Measurements from ENCODE around the gene DBN1.

Gene DBN1

DNA sequence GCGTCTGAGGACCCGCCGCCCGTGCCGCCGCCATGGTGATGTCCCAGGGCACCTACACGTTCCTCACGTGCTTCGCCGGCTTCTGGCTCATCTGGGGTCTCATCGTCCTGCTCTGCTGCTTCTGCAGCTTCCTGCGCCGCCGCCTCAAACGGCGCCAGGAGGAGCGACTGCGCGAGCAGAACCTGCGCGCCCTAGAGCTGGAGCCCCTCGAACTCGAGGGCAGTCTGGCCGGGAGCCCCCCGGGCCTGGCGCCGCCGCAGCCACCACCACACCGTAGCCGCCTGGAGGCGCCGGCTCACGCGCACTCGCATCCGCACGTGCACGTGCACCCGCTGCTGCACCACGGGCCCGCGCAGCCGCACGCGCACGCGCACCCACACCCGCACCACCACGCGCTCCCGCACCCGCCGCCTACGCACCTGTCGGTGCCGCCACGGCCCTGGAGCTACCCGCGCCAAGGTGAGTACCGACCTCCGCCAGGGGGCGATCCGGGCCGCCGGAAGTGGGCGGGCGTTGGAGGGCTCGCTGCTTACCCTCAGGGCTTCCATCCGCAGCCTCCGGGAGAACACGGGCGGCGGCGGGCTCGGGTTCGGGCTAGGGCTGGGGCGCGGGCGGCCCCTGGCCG lies 18.3 kb downstream of the DBN1 start:
- peak; percentile 88 for DNase-seq

DNA sequence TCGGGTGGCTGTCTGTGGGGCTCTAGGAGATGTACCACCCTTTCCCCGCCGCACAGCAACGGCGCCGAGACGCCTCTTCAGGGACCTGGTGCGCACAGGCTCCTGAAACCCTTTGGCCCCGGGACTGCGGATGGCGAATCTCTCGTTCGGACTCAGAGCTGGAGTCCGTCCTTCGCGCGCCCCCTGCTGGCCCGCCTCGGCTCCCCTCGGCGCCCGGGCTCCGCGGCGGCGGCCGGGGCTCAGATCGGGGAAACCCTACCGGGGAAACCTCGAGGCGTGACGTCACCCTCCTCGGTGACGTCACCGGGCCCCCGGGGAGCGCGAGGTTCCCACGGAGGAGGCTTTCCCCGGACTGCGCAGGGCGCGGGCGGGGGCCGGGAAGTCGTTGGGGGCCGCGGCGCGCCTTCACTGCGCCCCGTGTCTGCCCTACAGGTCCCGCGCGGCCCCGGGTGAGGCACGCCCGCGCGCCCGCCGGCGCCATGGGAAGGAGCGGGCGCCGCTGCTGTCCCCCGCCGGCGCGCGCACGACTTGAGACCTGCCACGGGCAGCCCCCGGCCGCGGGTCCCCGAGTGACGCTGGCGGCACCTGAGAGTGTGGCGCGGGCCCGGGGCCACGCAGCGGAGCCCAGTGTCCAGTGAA lies 18.9 kb downstream of the DBN1 start:
- peak; percentile 75 for DNase-seq

DNA sequence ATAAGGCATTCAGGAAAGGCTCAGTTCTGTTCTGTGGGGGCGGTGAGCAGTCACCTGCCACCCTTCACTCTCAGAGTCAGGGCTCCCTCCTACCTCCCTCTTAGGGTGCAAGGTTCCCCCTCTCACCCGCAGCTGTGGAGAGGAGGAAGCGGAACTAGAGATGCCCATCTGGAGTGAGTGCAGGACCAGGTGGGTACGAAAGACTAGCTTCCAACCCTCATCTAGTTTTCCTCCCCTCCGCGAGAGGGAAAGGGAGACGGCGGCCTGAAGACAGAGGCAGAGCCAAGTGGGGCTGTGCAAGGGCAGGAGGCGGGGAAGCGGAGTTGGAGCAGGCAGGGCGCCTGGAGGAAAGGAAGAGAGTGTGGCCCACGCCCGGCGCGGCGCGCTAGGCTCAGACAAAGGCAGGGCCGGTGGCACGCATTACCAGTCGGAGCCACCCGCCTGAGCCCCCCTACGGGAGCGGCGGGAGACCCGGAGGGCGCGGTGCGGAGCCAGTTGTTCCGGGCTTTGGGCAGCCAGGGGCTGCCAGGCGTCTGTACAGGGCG lies 19.5 kb downstream of the DBN1 start:
- DNase-seq, result no peak

DNA sequence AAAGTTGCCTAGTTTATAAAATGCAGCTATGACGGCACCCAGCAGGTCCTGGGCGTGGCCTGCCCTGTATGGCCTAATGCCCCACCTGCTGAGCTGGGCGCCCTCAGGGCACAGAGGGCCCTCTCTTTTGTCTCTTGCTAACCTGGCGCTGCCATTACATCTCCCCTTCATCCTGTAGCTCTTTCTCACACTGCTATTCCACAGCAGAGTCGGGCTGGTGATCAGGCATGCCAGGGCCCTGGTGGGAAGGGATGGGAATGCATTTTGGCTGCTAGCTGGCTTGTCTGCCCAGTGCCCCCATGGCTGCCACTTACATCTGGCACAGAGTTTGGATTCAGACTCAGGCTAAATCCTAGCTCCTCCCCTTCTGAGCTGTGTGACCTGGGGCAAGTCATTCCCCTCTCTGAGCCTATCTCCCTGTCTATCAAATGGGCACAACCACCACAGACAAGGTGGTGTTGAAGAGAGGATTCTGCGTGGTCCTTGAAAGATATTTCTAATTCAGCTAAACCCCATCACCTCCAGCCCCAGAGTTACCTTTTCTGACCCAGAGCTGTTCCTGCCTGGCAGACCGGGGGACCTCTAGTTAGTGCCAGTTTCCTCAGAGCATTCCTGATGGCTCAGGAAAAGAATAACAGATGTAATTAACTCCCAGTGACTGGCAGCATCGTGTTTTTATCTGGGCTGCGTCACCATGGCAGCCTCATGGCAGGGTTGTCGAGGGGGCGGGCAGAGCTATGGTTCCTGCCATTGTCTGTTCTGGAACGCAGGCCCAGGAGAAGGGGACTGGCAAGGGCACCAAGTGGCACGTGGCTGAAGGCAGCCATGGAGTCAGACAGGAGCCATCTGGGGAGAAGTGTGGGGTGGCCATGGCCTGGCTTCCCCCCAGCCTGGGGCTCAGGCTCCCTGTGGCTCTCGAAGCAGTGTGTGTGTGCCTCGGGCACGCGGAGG lies 20.5 kb downstream of the DBN1 start:
- DNase-seq, result no peak

DNA sequence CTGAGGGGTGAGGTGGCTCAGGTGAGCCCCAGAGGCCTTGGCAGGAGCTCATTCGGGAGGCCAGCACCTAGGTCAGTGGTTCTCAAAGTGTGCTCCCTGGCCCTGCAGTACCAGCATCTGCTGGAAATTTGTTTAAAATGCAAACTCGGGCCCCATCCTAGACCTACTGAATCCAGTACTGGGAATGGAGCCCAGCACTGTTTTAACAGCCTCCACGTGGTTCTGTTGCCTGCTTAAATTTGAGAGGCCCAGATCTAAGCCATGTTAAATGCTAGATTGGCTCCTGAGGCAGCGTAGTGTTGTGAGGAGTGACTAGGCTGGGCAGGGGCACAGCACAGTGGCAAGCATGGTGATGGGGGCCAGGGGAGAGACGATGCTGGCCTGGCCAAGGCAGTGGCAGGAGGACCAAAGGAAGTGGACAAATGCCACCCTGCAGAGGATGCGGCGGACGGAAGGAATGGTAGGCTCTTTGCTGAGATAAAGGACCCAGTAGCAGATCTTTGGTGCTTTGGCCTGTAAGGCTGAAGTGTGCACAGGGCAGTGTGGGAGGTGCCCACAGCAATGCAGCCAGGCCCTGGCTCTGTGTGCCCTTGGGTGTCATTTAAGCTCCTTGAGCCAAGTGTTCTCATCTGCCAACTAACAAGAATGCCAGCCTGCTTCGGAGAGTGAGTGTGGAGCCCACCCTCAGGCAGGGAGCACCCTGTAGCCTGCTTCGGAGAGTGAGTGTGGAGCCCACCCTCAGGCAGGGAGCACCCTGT lies 22.6 kb downstream of the DBN1 start:
- DNase-seq, result no peak

DNA sequence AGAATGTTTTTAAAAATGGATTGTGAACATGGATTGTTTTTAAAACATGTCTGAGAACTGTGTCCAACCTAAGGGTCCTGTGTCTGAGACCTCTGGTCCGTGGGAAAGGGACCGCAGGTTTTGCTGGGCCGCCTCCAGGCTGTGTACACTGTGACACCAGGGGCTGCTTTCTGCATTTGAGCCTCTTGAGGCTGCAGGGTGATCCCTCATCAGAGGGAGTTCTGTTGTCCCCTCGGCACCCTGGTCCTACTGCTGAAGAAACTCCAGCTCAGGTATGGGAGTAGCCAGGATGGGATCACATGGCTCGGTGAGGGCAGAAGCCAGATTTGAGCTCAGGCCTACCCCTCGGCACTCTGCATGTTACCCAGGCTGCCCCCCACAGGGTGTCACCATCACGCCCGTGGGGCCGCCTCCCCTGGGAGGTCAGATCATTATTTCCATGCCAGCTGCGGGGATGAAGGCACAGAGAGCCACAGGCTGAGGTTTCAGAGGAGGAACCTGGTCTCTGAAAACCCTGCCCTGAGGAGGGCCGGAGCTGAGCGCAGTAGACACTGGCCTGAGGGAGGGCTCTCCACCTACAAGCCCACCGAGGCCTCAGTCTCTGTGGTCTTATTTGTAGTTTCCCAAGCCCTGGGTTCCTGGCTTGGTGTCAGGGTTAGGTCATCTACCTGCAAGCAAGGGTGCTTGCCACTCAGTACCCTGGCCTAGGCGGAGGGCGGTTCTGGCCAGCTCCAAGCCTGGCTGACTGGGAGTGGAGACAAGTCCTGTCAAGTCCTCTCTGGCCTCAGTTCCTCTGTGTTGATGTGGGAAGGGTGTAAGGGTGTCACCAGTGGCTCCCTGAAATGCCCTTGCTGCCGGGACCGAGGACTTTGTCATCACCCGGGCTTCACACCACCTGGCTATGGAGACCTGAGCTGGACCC lies 24.0 kb downstream of the DBN1 start:
- DNase-seq, result no peak

DNA sequence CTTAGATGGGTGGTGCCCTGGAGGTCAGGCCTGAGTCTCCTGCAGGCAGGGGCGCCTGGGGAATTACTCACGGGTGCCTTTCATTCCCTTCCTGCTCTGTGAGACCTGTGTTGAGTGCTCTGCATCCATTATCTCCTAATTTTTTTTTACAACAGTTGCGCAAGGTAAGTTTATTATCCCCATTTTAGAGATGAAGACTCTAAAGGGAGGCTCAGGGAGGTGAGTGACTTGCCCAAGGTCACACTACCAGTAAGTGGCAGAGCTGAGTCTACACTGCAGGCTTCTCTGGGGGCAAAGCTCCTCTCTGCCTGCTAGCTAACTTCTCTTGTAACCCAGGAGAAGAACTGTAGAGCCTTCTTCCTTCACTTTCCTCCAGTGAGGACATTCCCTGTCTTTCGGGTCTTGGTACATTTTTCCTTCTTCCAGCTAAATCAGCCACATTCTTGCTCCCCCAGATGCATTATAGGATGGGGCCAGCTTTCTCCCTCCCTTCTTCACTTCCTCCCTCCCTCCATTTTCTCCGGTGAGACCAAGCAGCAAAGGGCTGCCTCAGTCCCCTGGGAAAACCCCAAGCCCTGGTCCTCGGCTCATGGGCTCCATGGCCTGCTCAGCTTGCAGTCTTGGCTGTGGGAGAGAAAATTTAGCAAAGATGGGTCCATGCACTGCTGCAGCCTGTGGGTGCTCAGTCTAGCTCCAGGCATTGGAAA lies 25.0 kb downstream of the DBN1 start:
- DNase-seq, result no peak

DNA sequence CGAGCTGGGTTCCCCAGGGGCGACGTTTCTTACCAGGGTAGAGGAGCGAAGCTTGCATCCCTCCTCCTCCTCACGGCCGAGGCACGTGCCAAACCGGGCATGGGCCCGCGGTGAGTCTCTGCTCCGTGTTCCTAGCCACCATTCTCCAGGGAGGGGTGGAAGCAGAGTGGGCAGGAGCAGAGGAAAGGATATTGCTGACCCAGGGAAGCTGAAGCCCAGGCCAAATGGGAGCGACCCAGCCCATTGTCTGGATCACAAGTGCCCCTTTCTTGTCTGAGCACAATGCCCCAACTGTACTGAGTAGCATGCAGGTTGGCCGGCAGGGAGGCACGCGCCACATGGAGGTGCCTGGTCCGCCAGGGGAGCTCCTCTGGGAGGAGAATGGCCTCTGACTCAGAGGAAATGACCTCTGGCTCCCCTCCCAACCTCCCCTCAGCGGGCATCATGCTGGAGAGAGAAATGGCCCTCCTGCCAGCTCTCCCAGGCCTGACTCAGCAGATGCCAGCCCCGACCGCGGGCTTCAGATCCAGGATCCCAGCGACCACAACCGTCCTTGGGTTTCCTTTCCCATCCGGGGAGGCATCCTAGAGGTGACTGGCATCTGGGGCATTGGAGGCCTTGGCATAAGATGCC lies 25.7 kb downstream of the DBN1 start:
- DNase-seq, result peak; percentile 39

DNA sequence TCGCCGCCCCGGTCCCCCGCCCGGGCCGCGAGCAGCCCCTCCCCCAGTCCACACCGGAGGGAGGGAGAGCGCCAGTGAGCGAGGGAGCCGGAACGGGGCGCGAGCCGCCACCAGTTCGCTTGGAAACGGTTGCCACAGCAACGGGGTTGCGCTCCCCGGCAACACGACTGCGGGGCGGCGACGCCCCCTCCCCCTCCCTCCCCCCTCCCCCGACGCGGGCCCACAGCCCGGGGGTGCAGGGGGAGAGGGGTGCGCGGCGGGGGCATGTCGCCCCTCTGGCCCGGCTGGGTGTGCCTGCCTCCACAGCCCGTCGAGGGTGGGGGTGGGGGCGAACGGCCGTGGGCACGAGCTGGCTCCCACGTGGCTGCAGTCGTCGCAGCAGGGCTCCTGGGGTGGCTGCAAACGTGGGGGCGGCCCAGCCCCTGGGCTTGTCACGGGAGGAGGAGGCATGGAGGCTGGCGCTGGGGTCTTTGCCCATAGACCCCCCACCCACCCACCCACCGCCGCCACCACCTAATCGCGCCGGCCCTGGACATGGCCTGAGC lies 26.3 kb downstream of the DBN1 start:
- DNase-seq, result peak; percentile 52

DNA sequence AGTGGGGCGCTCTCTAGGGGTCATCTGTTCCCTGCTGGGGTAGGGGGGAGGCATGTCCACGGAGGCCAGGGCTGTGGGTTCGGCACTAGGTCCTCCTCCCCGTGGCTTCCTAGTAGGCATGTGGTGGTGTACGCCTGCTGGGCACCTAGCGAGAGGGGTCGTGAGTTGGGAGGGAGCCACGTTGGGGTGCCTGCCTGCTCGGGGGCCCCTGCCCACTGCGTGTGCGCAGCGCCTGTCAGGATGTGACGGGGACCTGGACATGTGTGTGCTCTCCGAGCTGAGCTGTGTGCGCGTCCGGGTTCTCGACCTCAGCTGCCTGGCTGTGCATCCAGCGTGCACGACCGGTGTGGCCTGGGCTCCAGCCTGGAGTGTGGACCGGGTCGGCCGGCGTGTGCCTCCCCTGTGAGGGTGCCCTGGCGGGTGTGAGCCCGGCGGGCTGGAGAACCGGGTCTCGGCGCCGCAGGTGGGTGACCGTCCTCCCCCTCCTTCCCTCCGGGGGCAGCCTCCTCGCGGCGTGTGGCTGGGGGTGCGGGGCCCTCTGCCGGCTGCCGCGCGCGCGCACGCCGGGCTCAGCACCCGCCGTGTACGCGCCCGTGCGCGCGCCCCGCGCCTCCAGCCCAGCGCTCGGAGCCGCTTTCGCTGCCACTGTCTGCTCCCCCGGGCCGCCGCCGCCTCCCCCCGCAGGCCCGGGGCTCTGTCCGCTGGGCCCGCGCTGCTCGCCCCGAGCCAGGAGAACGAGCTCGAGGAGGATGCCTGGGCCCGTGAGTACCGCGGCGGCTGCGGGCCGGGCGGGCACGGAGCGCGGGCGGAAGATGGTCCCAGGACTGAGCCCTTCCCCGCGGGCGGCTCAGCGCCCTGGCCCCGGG lies 27.0 kb downstream of the DBN1 start, which contains the start of gene PRR7:
TSS of gene PRR7 (plus strand) at position 615 of the 866 bp plus-strand sequence. CDS start 8,254 bp downstream, outside the sequence.
- DNase-seq, result peak; percentile 34

DNA sequence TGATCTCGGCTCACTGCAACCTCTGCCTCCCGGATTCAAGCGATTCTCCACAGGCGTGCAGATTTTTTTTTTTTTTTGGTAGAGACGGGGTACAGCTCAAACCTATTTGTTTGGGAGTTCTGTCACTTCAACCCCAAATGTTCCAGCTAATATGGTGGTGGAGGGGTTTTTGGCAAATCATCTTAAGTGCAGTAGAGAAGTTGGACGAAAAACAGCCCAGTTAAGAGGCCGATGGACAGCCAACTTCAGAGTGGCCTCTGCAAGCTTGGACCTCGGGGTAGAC lies 27.6 kb downstream of the DBN1 start:
- no peak for DNase-seq

DNA sequence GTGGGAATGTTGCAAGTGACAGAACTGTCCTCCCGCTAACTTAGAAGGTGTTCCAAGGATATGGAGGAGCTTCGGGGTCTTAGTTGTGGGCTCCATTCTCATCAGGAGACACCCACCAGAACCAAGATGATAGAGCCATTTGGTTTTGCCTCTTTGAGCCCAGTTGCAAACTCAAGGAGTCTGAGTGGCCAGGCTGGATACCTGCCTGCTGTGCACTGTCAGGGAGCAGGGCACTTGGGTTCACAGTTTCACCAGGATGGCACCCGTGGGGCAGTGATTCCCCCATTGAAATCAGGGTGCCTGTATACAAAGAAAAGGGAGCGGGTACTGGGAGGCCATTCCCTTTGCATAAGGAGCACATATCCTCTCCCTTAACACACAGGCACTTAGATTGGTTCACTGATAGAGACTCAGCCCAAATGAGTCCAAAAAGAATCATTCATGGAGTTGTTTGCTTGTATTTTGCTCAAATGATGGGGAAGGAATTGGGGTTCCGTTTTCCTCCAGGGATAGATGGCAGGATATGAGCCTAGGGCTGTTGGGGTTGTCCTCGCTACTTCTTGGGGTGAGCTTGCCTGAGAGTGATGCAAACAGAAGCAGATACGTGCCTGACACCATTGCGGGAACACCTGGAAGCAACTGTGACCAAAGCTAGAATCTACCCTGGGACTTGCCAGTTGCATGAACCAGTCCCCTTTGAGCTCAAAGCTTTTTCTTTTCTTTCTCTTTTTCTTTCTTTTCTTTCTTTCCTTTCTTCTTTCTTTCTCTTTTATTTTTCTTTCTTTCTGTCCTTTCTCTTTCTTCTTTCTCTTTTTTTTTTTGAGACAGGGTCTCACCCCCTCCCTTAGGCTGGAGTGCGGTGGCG lies 28.1 kb downstream of the DBN1 start:
- no peak for DNase-seq

DNA sequence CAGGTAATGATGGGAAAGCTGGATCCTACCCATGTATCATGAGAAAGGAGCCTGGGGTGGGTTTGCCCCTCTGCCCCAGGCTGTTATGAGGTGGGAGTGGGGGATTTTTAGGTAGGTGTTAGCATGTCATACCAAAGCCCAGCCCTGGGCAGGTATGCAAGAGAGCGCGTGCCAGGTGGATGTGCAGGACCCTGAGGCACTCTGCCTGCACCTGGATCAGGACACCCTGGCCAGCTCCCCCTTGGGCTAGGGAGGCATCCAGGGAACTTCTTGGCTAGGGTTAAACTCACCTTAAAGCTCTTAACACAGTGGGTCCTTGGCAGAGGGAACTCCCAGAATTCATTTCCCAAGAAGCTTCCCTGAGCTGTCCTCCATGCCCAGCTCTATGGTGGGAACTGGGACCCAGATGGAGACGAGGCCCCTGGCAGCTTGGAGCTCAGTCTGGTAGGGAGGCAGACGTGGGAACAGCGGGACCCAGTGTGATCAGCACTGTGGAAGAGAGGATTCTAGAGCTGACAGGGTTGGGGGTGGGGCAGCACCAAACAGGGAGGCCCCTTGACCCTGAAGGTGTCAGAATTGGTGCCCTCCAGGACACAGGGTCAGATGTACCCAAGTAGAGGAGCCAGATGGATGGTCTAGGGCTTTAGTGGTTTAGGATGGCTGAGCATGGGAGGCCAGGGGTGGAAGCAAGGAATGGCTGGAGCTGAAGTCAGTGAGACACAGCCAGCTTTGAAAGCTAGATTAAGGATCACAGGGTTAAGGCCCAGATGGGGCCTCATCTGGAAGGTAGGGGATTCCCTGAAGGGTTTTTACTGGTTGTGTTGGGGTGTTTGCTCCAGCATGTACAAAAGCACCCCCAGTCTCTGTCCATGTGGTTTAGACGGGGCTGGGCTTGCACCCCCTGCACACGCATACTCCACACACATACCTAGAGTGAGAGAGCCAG lies 29.1 kb downstream of the DBN1 start:
- DNase-seq, result no peak

DNA sequence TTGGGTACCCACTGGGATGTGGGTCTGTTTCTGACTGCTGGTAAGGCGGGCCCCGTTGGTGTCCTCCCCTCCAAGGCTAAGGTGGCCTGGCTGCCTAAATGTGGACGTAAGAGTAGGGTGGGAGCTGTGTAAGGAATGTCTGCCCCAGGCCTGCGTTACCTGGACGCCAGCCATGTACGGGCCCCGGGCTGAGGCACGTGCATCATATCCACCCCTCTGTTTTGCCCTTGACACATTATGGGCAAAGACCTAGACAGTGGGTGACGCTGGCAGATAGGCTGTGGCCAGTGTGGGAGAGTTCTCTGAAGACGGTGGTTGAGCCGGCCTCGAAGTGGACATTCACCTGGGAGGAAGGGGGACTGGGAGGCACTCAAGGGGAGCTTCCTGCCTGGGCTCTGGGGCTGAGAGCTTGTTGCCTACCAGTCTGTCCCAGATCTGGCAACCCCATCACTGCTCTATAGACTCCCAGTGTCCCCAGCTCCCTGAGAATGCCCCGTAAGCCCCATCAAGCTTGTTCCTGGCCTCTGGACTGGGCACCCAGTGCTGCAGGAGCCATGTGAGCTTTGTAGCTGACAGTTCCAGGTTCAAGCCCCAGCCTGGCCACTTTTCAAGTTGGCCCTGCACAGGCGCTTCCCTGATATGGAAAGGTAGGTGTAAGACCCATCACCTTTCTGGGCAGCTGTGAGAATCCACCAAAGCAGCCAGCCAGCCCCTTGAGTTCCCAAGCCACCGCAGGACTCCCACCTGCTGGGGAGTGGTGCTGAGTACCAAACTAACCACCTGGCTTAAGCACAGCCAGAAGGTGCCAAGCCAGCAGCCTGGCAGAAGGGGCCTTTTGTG lies 30.1 kb downstream of the DBN1 start:
- DNase-seq, result no peak

DNA sequence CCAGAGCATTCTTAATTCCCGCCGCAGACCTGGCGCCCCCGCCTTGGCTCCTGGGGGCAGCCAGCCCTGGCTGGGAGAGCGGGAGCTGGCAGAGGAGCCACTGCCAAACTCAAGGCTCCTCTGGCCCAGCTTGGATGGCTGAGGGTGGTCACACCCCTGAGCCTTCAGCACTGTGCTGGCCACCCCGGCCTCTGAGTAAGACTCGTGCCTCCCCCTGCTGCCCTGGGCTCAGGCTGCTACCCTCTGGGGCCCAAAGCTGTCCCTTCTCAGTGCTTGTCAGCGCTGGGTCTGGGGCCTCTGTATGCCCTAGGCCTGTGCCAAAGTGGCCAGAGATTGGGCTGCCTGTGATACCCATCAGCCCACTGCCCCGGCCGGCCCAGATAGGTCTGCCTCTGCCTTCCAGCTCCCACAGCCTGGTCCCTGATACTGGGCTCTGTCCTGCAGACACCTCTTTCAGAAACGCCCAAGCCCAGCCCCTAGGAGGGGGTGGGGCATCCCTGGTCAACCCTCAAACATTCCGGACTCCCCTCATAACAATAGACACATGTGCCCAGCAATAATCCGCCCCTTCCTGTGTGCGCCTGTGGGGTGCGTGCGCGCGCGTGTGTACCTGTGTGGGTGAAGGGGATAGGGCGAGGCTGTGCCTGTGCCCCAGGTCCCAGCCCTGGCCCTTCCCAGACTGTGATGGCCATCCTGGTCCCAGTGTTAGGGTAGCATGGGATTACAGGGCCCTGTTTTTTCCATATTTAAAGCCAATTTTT lies 31.2 kb downstream of the DBN1 start:
- no peak for DNase-seq

Data from NCI-H2029 (cell line).